ENCODE results near the gene HMCN2. TPM values are rescaled to one million over a fixed set of nuclear protein-coding genes. Genes with fewer than 3 reads are reported as not detected.
"Not testable (repeated sequence)": the region's sequence is repeated elsewhere in the genome, so short reads cannot be mapped to it uniquely, and the experiment has no call there.

HMCN2 gene
- total and polyA plus RNA-seq, 2 donors from 2014 or later: 0.99 to 8.6 TPM

- FAIRE-seq (no peak), DNase-seq (peak in 4 of 5 donors; percentile 43 to 77 (median 48))
- intact Hi-C loops (cut with DNase I): no loop called here
- Histone ChIP-seq H3K4me3 (ENCODE audit: low read length in 3 of 3) (no peak overlapping the region), H3K27me3 (ENCODE audit: control insufficient read depth, insufficient read depth, low read length) (no peaks in the 10 kb centered on the region), H3K4me1 (ENCODE audit: control insufficient read depth in 2 of 3, insufficient read depth in 2 of 3, low read depth in 1 of 3, low read length in 3 of 3) (no peaks in the 10 kb centered on the region), H3K36me3 (ENCODE audit: control insufficient read depth in 2 of 3, insufficient read depth in 3 of 3, low read length in 3 of 3) (no peaks in the 10 kb centered on the region), H3K9me3 (ENCODE audit: control insufficient read depth in 2 of 3, insufficient read depth in 1 of 3, low read length in 3 of 3) (peaks cover 0 to 3% (median 0%) of the 10 kb centered on the region in 3 donors), H3K9ac (ENCODE audit: low read length in 3 of 3) (no peak overlapping the region), H3K27ac (ENCODE audit: low read depth in 2 of 2, low read length in 2 of 2) (no peak overlapping the region)
- no peak for TF ChIP-seq CTCF (IDR thresholded peaks at IDR 0.05; ENCODE audit: borderline replicate concordance, extremely low read depth, insufficient read depth)
These were observed 10.6 kb upstream of the HMCN2 start for GRCh38 chr9:130254747-130255630.

- H3K36me3 ChIP-seq (ENCODE audit: control insufficient read depth in 2 of 3, insufficient read depth in 3 of 3, low read length in 3 of 3): no peaks in the 10 kb centered on the region
- TF ChIP-seq CTCF (IDR thresholded peaks at IDR 0.05; ENCODE audit: borderline replicate concordance, extremely low read depth, insufficient read depth): no peak
- peak in 1 of 5 donors; percentile 7 for DNase-seq
- no peak for FAIRE-seq
- peaks cover 0 to 3% (median 0%) of the 10 kb centered on the region in 3 donors for H3K9me3 ChIP-seq (ENCODE audit: control insufficient read depth in 2 of 3, insufficient read depth in 1 of 3, low read length in 3 of 3)
- no peaks in the 10 kb centered on the region for H3K4me1 ChIP-seq (ENCODE audit: control insufficient read depth in 2 of 3, insufficient read depth in 2 of 3, low read depth in 1 of 3, low read length in 3 of 3)
- no peak overlapping the region for H3K27ac ChIP-seq (ENCODE audit: low read depth in 2 of 2, low read length in 2 of 2)
- no peaks in the 10 kb centered on the region for H3K27me3 ChIP-seq (ENCODE audit: control insufficient read depth, insufficient read depth, low read length)
- H3K4me3 ChIP-seq (ENCODE audit: low read length in 3 of 3): no peak overlapping the region
- no peak overlapping the region for H3K9ac ChIP-seq (ENCODE audit: low read length in 3 of 3)
- intact Hi-C loops (cut with DNase I): no loop called here
These were observed 9.9 kb upstream of the HMCN2 start for GRCh38 chr9:130255631-130256134.

GRCh38 chr9:130256644-130257043 lies 8.9 kb upstream of the HMCN2 start:
- no peaks in the 10 kb centered on the region for H3K9me3 ChIP-seq (ENCODE audit: control insufficient read depth in 2 of 3, insufficient read depth in 1 of 3, low read length in 3 of 3)
- FAIRE-seq: no peak
- no peak overlapping the region for H3K9ac ChIP-seq (ENCODE audit: low read length in 3 of 3)
- no peaks in the 10 kb centered on the region for H3K36me3 ChIP-seq (ENCODE audit: control insufficient read depth in 2 of 3, insufficient read depth in 3 of 3, low read length in 3 of 3)
- no peaks in the 10 kb centered on the region for H3K27me3 ChIP-seq (ENCODE audit: control insufficient read depth, insufficient read depth, low read length)
- no peak for DNase-seq
- TF ChIP-seq CTCF (IDR thresholded peaks at IDR 0.05; ENCODE audit: borderline replicate concordance, extremely low read depth, insufficient read depth): no peak
- intact Hi-C loops (cut with DNase I): no loop called here
- no peak overlapping the region for H3K4me3 ChIP-seq (ENCODE audit: low read length in 3 of 3)
- no peaks in the 10 kb centered on the region for H3K4me1 ChIP-seq (ENCODE audit: control insufficient read depth in 2 of 3, insufficient read depth in 2 of 3, low read depth in 1 of 3, low read length in 3 of 3)
- H3K27ac ChIP-seq (ENCODE audit: low read depth in 2 of 2, low read length in 2 of 2): no peak overlapping the region

- H3K27ac ChIP-seq (ENCODE audit: low read depth in 2 of 2, low read length in 2 of 2); H3K36me3 ChIP-seq (ENCODE audit: control insufficient read depth in 2 of 3, insufficient read depth in 3 of 3, low read length in 3 of 3); FAIRE-seq; H3K4me3 ChIP-seq (ENCODE audit: low read length in 3 of 3); intact Hi-C loops (cut with DNase I); H3K9me3 ChIP-seq (ENCODE audit: control insufficient read depth in 2 of 3, insufficient read depth in 1 of 3, low read length in 3 of 3); H3K9ac ChIP-seq (ENCODE audit: low read length in 3 of 3); H3K4me1 ChIP-seq (ENCODE audit: control insufficient read depth in 2 of 3, insufficient read depth in 2 of 3, low read depth in 1 of 3, low read length in 3 of 3); H3K27me3 ChIP-seq (ENCODE audit: control insufficient read depth, insufficient read depth, low read length): not testable (repeated sequence)
- peak in 1 of 5 donors; percentile 10 for DNase-seq
These were observed 7.4 kb upstream of the HMCN2 start for GRCh38 chr9:130258137-130258536.
